ENCODE data around the gene LYRM2. TPM values are rescaled to one million over a fixed set of nuclear protein-coding genes. Genes with fewer than 3 reads are reported as not detected.

Gene LYRM2
- total RNA-seq, 4 donors from 2014 or later: 10.3 to 24.8 (median 11.5) TPM

DNA sequence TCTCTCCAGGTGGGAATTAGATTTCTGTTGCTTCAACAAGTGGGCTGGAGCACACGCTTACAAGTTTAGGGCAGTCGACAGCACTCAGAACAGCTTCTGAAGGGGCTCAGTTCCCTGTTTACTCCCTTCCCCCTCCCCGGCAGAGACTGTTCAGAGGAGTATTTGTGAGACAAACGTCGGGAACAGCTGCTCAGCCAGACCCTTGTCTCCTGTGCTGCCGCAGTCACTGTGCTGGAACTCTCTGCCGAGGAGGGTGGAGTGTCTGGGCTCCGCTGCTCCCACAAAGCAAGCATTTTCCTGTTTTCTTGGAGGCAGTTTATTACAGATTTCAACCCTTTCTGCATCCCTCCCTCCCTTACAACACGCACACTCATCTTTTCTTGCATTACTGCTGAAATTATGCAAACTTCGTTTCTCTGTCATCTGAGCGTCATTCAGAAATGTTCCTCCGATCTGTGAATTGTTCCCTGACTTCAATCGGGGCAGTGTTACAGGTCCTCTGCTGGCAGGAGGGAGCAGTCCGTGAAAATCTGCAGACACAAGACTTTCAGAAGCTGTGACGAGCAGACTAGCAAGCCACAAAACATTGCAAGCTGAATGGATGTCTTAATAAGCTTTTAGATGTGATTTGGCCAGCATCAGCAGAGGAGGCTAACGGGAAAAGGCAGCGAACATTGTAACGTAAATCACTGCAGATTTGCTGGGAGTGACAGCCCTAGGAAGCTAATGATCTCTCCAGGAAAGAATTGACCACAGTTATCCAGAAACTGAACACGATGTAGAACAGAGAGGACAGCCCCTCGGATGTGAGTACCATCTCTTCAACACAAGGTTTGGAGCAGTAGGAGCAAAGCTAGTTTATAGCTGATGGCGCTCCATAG lies 76.2 kb downstream of the LYRM2 start:
- TF ChIP-seq POLR2A (IDR thresholded peaks at IDR 0.05): no peak
- TF ChIP-seq, protein P1, sequence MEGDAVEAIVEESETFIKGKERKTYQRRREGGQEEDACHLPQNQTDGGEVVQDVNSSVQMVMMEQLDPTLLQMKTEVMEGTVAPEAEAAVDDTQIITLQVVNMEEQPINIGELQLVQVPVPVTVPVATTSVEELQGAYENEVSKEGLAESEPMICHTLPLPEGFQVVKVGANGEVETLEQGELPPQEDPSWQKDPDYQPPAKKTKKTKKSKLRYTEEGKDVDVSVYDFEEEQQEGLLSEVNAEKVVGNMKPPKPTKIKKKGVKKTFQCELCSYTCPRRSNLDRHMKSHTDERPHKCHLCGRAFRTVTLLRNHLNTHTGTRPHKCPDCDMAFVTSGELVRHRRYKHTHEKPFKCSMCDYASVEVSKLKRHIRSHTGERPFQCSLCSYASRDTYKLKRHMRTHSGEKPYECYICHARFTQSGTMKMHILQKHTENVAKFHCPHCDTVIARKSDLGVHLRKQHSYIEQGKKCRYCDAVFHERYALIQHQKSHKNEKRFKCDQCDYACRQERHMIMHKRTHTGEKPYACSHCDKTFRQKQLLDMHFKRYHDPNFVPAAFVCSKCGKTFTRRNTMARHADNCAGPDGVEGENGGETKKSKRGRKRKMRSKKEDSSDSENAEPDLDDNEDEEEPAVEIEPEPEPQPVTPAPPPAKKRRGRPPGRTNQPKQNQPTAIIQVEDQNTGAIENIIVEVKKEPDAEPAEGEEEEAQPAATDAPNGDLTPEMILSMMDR (IDR thresholded peaks at IDR 0.05): no peak
- no peaks in the 10 kb centered on the region for H3K9me3 ChIP-seq
- peak overlapping the region in 1 of 4 donors; percentile 21 for H3K4me3 ChIP-seq
- H3K27ac ChIP-seq: no peak overlapping the region
- no peaks in the 10 kb centered on the region for H3K4me1 ChIP-seq
- no peaks in the 10 kb centered on the region for H3K27me3 ChIP-seq
- no peaks in the 10 kb centered on the region for H3K36me3 ChIP-seq
- no peak for DNase-seq

DNA sequence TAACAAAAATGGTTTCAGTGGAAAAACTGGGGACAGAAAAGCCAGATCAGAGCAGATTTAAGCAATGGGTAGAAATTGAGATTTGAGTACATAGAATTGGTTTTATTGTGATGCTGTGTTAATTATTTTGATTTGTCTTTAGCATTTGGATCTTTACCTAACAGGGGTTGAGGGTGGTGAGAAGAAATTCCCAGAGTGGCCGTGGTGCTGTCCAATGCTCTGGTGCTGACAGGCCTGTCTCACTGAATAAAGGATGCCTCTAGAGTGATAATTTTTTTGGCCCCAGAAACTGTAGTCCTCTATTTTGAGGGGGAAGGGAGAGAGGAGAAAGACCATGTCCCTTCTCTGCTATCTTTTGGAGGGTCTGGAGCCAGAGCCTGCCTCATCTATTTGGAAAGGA lies 79.1 kb downstream of the LYRM2 start:
- Histone ChIP-seq H3K4me1 (no peaks in the 10 kb centered on the region), H3K27me3 (no peaks in the 10 kb centered on the region), H3K4me3 (no peak overlapping the region), H3K36me3 (no peaks in the 10 kb centered on the region), H3K9me3 (no peaks in the 10 kb centered on the region), H3K27ac (no peak overlapping the region)
- no peak for DNase-seq
- TF ChIP-seq, protein P1 (IDR thresholded peaks at IDR 0.05): no peak
- TF ChIP-seq POLR2A (IDR thresholded peaks at IDR 0.05): no peak

DNA sequence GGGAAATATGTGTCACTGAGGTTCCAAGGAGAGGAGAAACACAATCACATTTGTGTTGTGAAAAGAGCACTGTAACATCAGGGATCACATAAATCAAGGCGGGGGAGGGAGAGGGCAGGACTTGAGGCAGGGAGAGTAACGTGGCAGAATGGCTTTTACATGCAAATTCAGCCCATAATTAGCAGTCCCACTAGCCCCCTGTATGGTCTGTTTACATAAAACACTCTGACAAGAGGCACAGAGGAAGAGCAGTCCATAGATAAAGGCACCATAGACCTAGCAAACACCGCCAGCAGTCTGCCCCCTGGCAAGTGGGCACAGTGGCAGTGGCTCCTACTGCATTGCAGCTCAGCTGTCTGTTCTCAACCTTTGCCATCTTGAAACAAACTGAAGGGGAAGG lies 82.7 kb downstream of the LYRM2 start:
- Histone ChIP-seq H3K27ac (no peak overlapping the region), H3K36me3 (no peaks in the 10 kb centered on the region), H3K4me1 (no peaks in the 10 kb centered on the region), H3K9me3 (no peaks in the 10 kb centered on the region), H3K27me3 (no peaks in the 10 kb centered on the region), H3K4me3 (no peak overlapping the region)
- no peak for TF ChIP-seq POLR2A (IDR thresholded peaks at IDR 0.05)
- TF ChIP-seq, protein P1 (IDR thresholded peaks at IDR 0.05): no peak
- DNase-seq: no peak

DNA sequence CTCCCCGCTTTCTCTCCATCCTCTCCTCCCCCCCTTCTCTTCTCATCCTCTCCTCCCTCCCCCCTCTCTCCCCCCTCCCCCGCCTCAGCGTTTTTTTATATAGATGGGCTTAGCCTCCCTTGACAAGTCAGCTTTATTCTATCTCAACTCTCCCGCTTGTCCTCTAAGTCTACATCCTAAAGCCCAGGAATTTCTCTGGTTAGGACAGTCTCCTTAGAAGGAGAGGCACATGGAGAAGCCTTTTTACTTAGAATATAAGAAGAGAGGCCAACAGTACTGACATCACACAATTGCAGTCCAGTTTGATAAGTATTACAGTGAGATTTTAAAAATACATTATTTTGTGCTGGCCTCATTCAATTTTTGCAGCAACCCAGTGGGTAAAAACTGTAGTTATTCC lies 83.5 kb downstream of the LYRM2 start:
- DNase-seq: no peak
- H3K36me3 ChIP-seq: no peaks in the 10 kb centered on the region

DNA sequence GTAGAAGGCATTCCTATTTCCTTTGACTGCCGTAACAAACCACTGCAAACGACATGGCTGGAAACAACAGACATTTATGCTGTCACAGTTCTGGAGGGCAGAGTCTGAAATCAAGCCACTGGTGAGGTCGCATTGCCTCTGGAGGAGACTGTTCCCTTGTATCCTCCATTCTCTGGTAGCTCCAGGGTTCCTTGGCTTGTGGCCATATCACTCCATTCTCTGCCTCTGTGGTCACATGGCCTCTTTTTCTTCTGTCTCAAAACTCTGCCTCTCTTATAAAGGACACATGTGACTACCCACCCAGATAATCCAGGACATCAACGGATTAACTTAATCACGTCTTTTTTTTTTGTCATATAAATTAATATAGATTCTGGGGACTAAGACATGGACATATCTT lies 84.4 kb downstream of the LYRM2 start:
- no peaks in the 10 kb centered on the region for H3K9me3 ChIP-seq
- no peaks in the 10 kb centered on the region for H3K4me1 ChIP-seq
- H3K36me3 ChIP-seq: no peaks in the 10 kb centered on the region
- H3K27me3 ChIP-seq: no peaks in the 10 kb centered on the region
- TF ChIP-seq, protein P1 (IDR thresholded peaks at IDR 0.05): no peak
- no peak for TF ChIP-seq POLR2A (IDR thresholded peaks at IDR 0.05)
- H3K27ac ChIP-seq: no peak overlapping the region
- DNase-seq: no peak
- H3K4me3 ChIP-seq: no peak overlapping the region

More for the DNA sequence above, 83.5 kb downstream of the LYRM2 start:
- Histone ChIP-seq H3K27ac (no peak overlapping the region), H3K4me3 (no peak overlapping the region), H3K27me3 (no peaks in the 10 kb centered on the region), H3K4me1 (no peaks in the 10 kb centered on the region), H3K9me3 (no peaks in the 10 kb centered on the region)
- TF ChIP-seq, protein P1 (IDR thresholded peaks at IDR 0.05): no peak
- no peak for TF ChIP-seq POLR2A (IDR thresholded peaks at IDR 0.05)
